Breast epithelium (tissue), 4 donors: ENCODE measurements around the gene ABCG2. TPM values are rescaled to one million over a fixed set of nuclear protein-coding genes. Genes with fewer than 3 reads are reported as not detected.

ENCODE experiments used
- DNase-seq, 2 donors: peaks; one replicate each; pipeline ENCODE4 v3.0.0-alpha.2; 2019; ENCODE audit warnings: low spot score in 2 of 2
- H3K27ac ChIP-seq, 2 donors: fragments of 200-600 bp; sonication (generic) in 1 of 2; one replicate each; pipeline ENCODE4 v1.5.1; 2016 to 2019; ENCODE audit warnings: mild to moderate bottlenecking in 1 of 2
- H3K27me3 ChIP-seq, 2 donors: fragments of 200-600 bp; sonication (generic) in 1 of 2; one replicate each; pipeline versions ENCODE4 v1.5.1 to v1.6.0; 2017 to 2019; ENCODE audit warnings: control low read depth in 1 of 2, mild to moderate bottlenecking in 1 of 2
- H3K36me3 ChIP-seq: fragments of 200-600 bp; one replicate; pipeline ENCODE4 v1.5.1; 2019
- H3K4me1 ChIP-seq, 2 donors: fragments of 200-600 bp; sonication (generic); one replicate each; pipeline ENCODE4 v1.5.1; 2016 to 2019; ENCODE audit warnings: control low read depth in 1 of 2
- H3K4me3 ChIP-seq, 3 donors: fragments of 200-600 bp; sonication (generic); 1 replicate in 2 of 3; 2 replicates in 1 of 3; pipeline ENCODE4 v1.5.1; 2016 to 2019; ENCODE audit warnings: mild to moderate bottlenecking in 3 of 3, moderate library complexity in 2 of 3
- H3K9me3 ChIP-seq, 2 donors: fragments of 200-600 bp; sonication (generic) in 1 of 2; one replicate each; pipeline ENCODE4 v1.5.1; 2016 to 2019; ENCODE audit warnings: control low read depth in 1 of 2
- CTCF ChIP-seq, 3 donors: fragments of 450-650 bp; IDR thresholded peaks; one replicate each; pipeline ENCODE4 v1.5.1; 2016 to 2017; ENCODE audit warnings: antibody characterized with exemption in 3 of 3, mild to moderate bottlenecking in 3 of 3, moderate library complexity in 3 of 3
- POLR2A ChIP-seq: fragments of 450-650 bp; IDR thresholded peaks from one replicate; pipeline ENCODE4 v1.6.1; 2016; ENCODE audit warnings: antibody characterized with exemption, mild to moderate bottlenecking, moderate library complexity
- POLR2AphosphoS5 ChIP-seq, 3 donors: sonication (generic); formaldehyde crosslinking; IDR thresholded peaks; one replicate each; pipeline ENCODE4 v1.6.1; 2017; ENCODE audit warnings: antibody characterized with exemption in 3 of 3
- intact Hi-C: fragments of 100-400 bp; cut with DNase I; formaldehyde crosslinking; loops from one replicate; pipeline ENCODE4 v1.15.1; 2023; ENCODE audit warnings: low total_unique reads
- total RNA-seq, 3 donors: library from RNA; depleted of rRNA; stranded (reverse); fragments of >200 nt; gene quantifications; one replicate each; pipeline ENCODE4 v1.1.0, GENCODE V29; 2016

ABCG2 gene
- total RNA-seq, 3 donors from 2014 or later = 2.6 to 8.6 (median 6.9) TPM

GRCh38 chr4:88169298-88169697 lies 10.9 kb upstream of the ABCG2 start:
- DNase-seq = no peak
- H3K27me3 ChIP-seq = no peaks in the 10 kb centered on the region
- H3K27ac ChIP-seq = no peak overlapping the region
- H3K9me3 ChIP-seq = no peaks in the 10 kb centered on the region
- no peaks in the 10 kb centered on the region for H3K36me3 ChIP-seq
- no peaks in the 10 kb centered on the region for H3K4me1 ChIP-seq
- H3K4me3 ChIP-seq = no peak overlapping the region
- TF ChIP-seq POLR2A (no peak), POLR2AphosphoS5 (IDR thresholded peaks at IDR 0.05) (no peak), CTCF (IDR thresholded peaks at IDR 0.05) (no peak)
- intact Hi-C loops = no loop called here

- Histone ChIP-seq H3K36me3 (no peaks in the 10 kb centered on the region), H3K9me3 (no peaks in the 10 kb centered on the region), H3K27ac (no peak overlapping the region), H3K27me3 (no peaks in the 10 kb centered on the region), H3K4me3 (no peak overlapping the region), H3K4me1 (no peaks in the 10 kb centered on the region)
- no peak for DNase-seq
- TF ChIP-seq POLR2AphosphoS5 (IDR thresholded peaks at IDR 0.05) (no peak), CTCF (IDR thresholded peaks at IDR 0.05) (no peak)
- intact Hi-C loops = no loop called here
Measured at GRCh38 chr4:88166608-88167007, 8.2 kb upstream of the ABCG2 start.

GRCh38 chr4:88163336-88163735 lies 4.9 kb upstream of the ABCG2 start:
- Histone ChIP-seq H3K4me3 (no peak overlapping the region), H3K36me3 (no peaks in the 10 kb centered on the region), H3K27ac (no peak overlapping the region), H3K4me1 (no peaks in the 10 kb centered on the region), H3K27me3 (no peaks in the 10 kb centered on the region), H3K9me3 (no peaks in the 10 kb centered on the region)
- no peak for DNase-seq
- no peak for TF ChIP-seq CTCF (IDR thresholded peaks at IDR 0.05)
- no peak for TF ChIP-seq POLR2AphosphoS5 (IDR thresholded peaks at IDR 0.05)
- TF ChIP-seq POLR2A = no peak
- intact Hi-C loops = no loop called here

GRCh38 chr4:88162626-88163025 lies 4.2 kb upstream of the ABCG2 start:
- intact Hi-C loops = no loop called here
- H3K36me3 ChIP-seq = no peaks in the 10 kb centered on the region

GRCh38 chr4:88159229-88159725 lies 838 bp upstream of the ABCG2 start:
- Histone ChIP-seq H3K4me1 (no peaks in the 10 kb centered on the region), H3K27me3 (no peaks in the 10 kb centered on the region), H3K9me3 (no peaks in the 10 kb centered on the region), H3K4me3 (peak overlapping the region; percentile 51 to 73 (median 69)), H3K36me3 (no peaks in the 10 kb centered on the region), H3K27ac (peak overlapping the region; percentile 60 to 68)
- intact Hi-C loops = no loop called here
- TF ChIP-seq POLR2AphosphoS5 (IDR thresholded peaks at IDR 0.05) (no peak), POLR2A (no peak), CTCF (IDR thresholded peaks at IDR 0.05) (no peak)
- DNase-seq = no peak

More at GRCh38 chr4:88162626-88163025, 4.2 kb upstream of the ABCG2 start:
- TF ChIP-seq POLR2A (no peak), CTCF (IDR thresholded peaks at IDR 0.05) (no peak), POLR2AphosphoS5 (IDR thresholded peaks at IDR 0.05) (no peak)
- DNase-seq = no peak
- H3K27me3 ChIP-seq = no peaks in the 10 kb centered on the region
- H3K4me1 ChIP-seq = no peaks in the 10 kb centered on the region
- H3K27ac ChIP-seq = no peak overlapping the region
- no peaks in the 10 kb centered on the region for H3K9me3 ChIP-seq
- no peak overlapping the region for H3K4me3 ChIP-seq
